Measurements from ENCODE around the gene BICRA.

Gene BICRA

GRCh38 chr19:47623921-47624391, 15.0 kb downstream of the BICRA start:
- no peaks in the 10 kb centered on the region for H4K20me1 ChIP-seq (ENCODE audit: low read depth, low read length)
- H3K4me2 ChIP-seq (ENCODE audit: low read depth, low read length, poor library complexity, severe bottlenecking): no peak overlapping the region
- H2AFZ ChIP-seq (ENCODE audit: low read depth, low read length, severe bottlenecking): no peak overlapping the region
- no peak overlapping the region for H3K27ac ChIP-seq (ENCODE audit: low read depth, low read length)
- H3K9me3 ChIP-seq (ENCODE audit: insufficient read depth, low read length): no peaks in the 10 kb centered on the region
- no peaks in the 10 kb centered on the region for H3F3A ChIP-seq (ENCODE audit: insufficient read depth)
- no peaks in the 10 kb centered on the region for H3K9me2 ChIP-seq (replicated peaks; ENCODE audit: insufficient read depth, low read length)
- TF ChIP-seq, protein P1, sequence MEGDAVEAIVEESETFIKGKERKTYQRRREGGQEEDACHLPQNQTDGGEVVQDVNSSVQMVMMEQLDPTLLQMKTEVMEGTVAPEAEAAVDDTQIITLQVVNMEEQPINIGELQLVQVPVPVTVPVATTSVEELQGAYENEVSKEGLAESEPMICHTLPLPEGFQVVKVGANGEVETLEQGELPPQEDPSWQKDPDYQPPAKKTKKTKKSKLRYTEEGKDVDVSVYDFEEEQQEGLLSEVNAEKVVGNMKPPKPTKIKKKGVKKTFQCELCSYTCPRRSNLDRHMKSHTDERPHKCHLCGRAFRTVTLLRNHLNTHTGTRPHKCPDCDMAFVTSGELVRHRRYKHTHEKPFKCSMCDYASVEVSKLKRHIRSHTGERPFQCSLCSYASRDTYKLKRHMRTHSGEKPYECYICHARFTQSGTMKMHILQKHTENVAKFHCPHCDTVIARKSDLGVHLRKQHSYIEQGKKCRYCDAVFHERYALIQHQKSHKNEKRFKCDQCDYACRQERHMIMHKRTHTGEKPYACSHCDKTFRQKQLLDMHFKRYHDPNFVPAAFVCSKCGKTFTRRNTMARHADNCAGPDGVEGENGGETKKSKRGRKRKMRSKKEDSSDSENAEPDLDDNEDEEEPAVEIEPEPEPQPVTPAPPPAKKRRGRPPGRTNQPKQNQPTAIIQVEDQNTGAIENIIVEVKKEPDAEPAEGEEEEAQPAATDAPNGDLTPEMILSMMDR (IDR thresholded peaks at IDR 0.05; ENCODE audit: insufficient read depth, low read length, poor library complexity, severe bottlenecking): no peak
- no peak for TF ChIP-seq EZH2phosphoT487 (conservative IDR thresholded peaks at IDR 0.05; ENCODE audit: low read length)
- no peak overlapping the region for H3K4me3 ChIP-seq (ENCODE audit: insufficient read depth, low read length, poor library complexity, severe bottlenecking)
- H3K79me2 ChIP-seq (ENCODE audit: insufficient read depth, low read length): peaks cover 35% of the 10 kb centered on the region
- H3K36me3 ChIP-seq (ENCODE audit: low read length): no peaks in the 10 kb centered on the region
- H3K27me3 ChIP-seq (ENCODE audit: low read length): no peaks in the 10 kb centered on the region
- H3K9ac ChIP-seq (ENCODE audit: low read length): no peak overlapping the region

- Histone ChIP-seq H3K4me2 (ENCODE audit: low read depth, low read length, poor library complexity, severe bottlenecking) (no peak overlapping the region), H3K9me3 (ENCODE audit: insufficient read depth, low read length) (no peaks in the 10 kb centered on the region), H3K36me3 (ENCODE audit: low read length) (no peaks in the 10 kb centered on the region), H2AFZ (ENCODE audit: low read depth, low read length, severe bottlenecking) (no peak overlapping the region), H3K9me2 (replicated peaks; ENCODE audit: insufficient read depth, low read length) (no peaks in the 10 kb centered on the region), H3F3A (ENCODE audit: insufficient read depth) (no peaks in the 10 kb centered on the region), H3K9ac (ENCODE audit: low read length) (no peak overlapping the region), H3K27me3 (ENCODE audit: low read length) (no peaks in the 10 kb centered on the region), H4K20me1 (ENCODE audit: low read depth, low read length) (no peaks in the 10 kb centered on the region), H3K79me2 (ENCODE audit: insufficient read depth, low read length) (peaks cover 36% of the 10 kb centered on the region), H3K27ac (ENCODE audit: low read depth, low read length) (no peak overlapping the region), H3K4me3 (ENCODE audit: insufficient read depth, low read length, poor library complexity, severe bottlenecking) (no peak overlapping the region)
- TF ChIP-seq, protein P1 (IDR thresholded peaks at IDR 0.05; ENCODE audit: insufficient read depth, low read length, poor library complexity, severe bottlenecking): no peak
- TF ChIP-seq EZH2phosphoT487 (conservative IDR thresholded peaks at IDR 0.05; ENCODE audit: low read length): no peak
These were observed 16.7 kb downstream of the BICRA start for GRCh38 chr19:47625650-47626049.

GRCh38 chr19:47626238-47626637, 17.3 kb downstream of the BICRA start:
- Histone ChIP-seq H4K20me1 (ENCODE audit: low read depth, low read length) (no peaks in the 10 kb centered on the region), H3K79me2 (ENCODE audit: insufficient read depth, low read length) (peaks cover 34% of the 10 kb centered on the region)
- TF ChIP-seq, protein P1 (IDR thresholded peaks at IDR 0.05; ENCODE audit: insufficient read depth, low read length, poor library complexity, severe bottlenecking): no peak
- TF ChIP-seq EZH2phosphoT487 (conservative IDR thresholded peaks at IDR 0.05; ENCODE audit: low read length): no peak

More at GRCh38 chr19:47626238-47626637, 17.3 kb downstream of the BICRA start:
- Histone ChIP-seq H3K27ac (ENCODE audit: low read depth, low read length) (no peak overlapping the region), H3K9me2 (replicated peaks; ENCODE audit: insufficient read depth, low read length) (no peaks in the 10 kb centered on the region), H3K36me3 (ENCODE audit: low read length) (no peaks in the 10 kb centered on the region), H3K9me3 (ENCODE audit: insufficient read depth, low read length) (no peaks in the 10 kb centered on the region), H3K9ac (ENCODE audit: low read length) (no peak overlapping the region), H3F3A (ENCODE audit: insufficient read depth) (no peaks in the 10 kb centered on the region), H3K27me3 (ENCODE audit: low read length) (no peaks in the 10 kb centered on the region), H3K4me2 (ENCODE audit: low read depth, low read length, poor library complexity, severe bottlenecking) (no peak overlapping the region), H3K4me3 (ENCODE audit: insufficient read depth, low read length, poor library complexity, severe bottlenecking) (no peak overlapping the region), H2AFZ (ENCODE audit: low read depth, low read length, severe bottlenecking) (no peak overlapping the region)
